Measurements from ENCODE around the gene OR1M1.

- TF ChIP-seq, protein P1, sequence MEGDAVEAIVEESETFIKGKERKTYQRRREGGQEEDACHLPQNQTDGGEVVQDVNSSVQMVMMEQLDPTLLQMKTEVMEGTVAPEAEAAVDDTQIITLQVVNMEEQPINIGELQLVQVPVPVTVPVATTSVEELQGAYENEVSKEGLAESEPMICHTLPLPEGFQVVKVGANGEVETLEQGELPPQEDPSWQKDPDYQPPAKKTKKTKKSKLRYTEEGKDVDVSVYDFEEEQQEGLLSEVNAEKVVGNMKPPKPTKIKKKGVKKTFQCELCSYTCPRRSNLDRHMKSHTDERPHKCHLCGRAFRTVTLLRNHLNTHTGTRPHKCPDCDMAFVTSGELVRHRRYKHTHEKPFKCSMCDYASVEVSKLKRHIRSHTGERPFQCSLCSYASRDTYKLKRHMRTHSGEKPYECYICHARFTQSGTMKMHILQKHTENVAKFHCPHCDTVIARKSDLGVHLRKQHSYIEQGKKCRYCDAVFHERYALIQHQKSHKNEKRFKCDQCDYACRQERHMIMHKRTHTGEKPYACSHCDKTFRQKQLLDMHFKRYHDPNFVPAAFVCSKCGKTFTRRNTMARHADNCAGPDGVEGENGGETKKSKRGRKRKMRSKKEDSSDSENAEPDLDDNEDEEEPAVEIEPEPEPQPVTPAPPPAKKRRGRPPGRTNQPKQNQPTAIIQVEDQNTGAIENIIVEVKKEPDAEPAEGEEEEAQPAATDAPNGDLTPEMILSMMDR (IDR thresholded peaks at IDR 0.05; ENCODE audit: insufficient read depth, low read length, poor library complexity, severe bottlenecking), result no peak
- TF ChIP-seq EZH2phosphoT487 (conservative IDR thresholded peaks at IDR 0.05; ENCODE audit: low read length), result no peak
These were observed 40.1 kb downstream of the OR1M1 start, which contains the start of gene OR7G3 for GRCh38 chr19:9126900-9127405.

Data from SU-DHL-6 (cell line).